Choroid plexus epithelial cell (primary cell): Measurements from ENCODE around the gene SPINDOC.

Experiments
- DNase-seq: peaks from one replicate; pipeline ENCODE4 v3.0.0-alpha.2; 2010; ENCODE audit warnings: low read depth
- H3K4me3 ChIP-seq: 2 replicates; pipeline ENCODE4 v1.5.1; 2011; ENCODE audit warnings: low read depth, mild to moderate bottlenecking, control low read depth, low read length, moderate library complexity
- CTCF ChIP-seq: conservative IDR thresholded peaks from 2 replicates; pipeline ENCODE4 v1.5.1; 2011; ENCODE audit warnings: low read depth, mild to moderate bottlenecking, control low read depth, inconsistent platforms, low read length, moderate library complexity

Gene SPINDOC

GRCh38 chr11:63838678-63839507, 25.6 kb downstream of the SPINDOC start, which contains the start of gene MARK2:
Gene MARK2, plus strand, starts transcription at chr11:63839110. Its CDS starts 397 bp downstream, at chr11:63839507.
- TF ChIP-seq CTCF, result no peak
- H3K4me3 ChIP-seq, result peak within 1 kb of the TSS; percentile 90

GRCh38 chr11:63839508-63840355, 26.5 kb downstream of the SPINDOC start:
- H3K4me3 ChIP-seq, result peak overlapping the region; percentile 90
- DNase-seq, result peak; percentile 17
- TF ChIP-seq CTCF, result no peak

More at GRCh38 chr11:63838678-63839507, 25.6 kb downstream of the SPINDOC start, which contains the start of gene MARK2:
- DNase-seq, result peak; percentile 99

- DNase-seq, result peak; percentile 25
- TF ChIP-seq CTCF, result no peak
- peak overlapping the region; percentile 90 for H3K4me3 ChIP-seq
Measured at GRCh38 chr11:63840356-63841060, 27.3 kb downstream of the SPINDOC start.

- DNase-seq, result peak; percentile 37
- peak overlapping the region; percentile 90 for H3K4me3 ChIP-seq
- TF ChIP-seq CTCF, result no peak
Measured at GRCh38 chr11:63841554-63841953, 28.3 kb downstream of the SPINDOC start.

GRCh38 chr11:63843041-63843440, 29.8 kb downstream of the SPINDOC start:
- TF ChIP-seq CTCF, result no peak
- DNase-seq, result peak; percentile 27
- no peak overlapping the region for H3K4me3 ChIP-seq

- no peak for TF ChIP-seq CTCF
- no peak for DNase-seq
- H3K4me3 ChIP-seq, result no peak overlapping the region
Measured at GRCh38 chr11:63844836-63845235, 31.6 kb downstream of the SPINDOC start.
